RWPE2 (cell line): ENCODE results near the gene CFAP97D2.

Source experiments
- ATAC-seq: fragments of 200-7000 bp; cut with Tn5 transposase; 3 replicates; pipeline ENCODE4 v1.9.1; 2021; ENCODE audit warnings: low read depth
- DNase-seq: peaks from one replicate; pipeline ENCODE4 v3.0.0-alpha.2; 2020; ENCODE audit warnings: low spot score
- H3K27ac ChIP-seq: fragments of 450-650 bp; 2 replicates; pipeline ENCODE4 v1.5.1; 2017; ENCODE audit warnings: mild to moderate bottlenecking; ENCODE audit not compliant: poor library complexity, severe bottlenecking
- H3K27me3 ChIP-seq: fragments of 250-450 bp; sonication (Bioruptor Pico); 2 replicates; pipeline ENCODE4 v1.5.1; 2021; ENCODE audit warnings: mild to moderate bottlenecking, moderate library complexity; ENCODE audit not compliant: insufficient read depth, poor library complexity, severe bottlenecking
- H3K36me3 ChIP-seq: fragments of 250-450 bp; sonication (Bioruptor Pico); 2 replicates; pipeline ENCODE4 v1.5.1; 2020; ENCODE audit warnings: low read depth, mild to moderate bottlenecking, moderate library complexity
- H3K4me1 ChIP-seq: fragments of 250-450 bp; sonication (Bioruptor Pico); 2 replicates; pipeline ENCODE4 v1.5.1; 2021; ENCODE audit warnings: mild to moderate bottlenecking, moderate library complexity; ENCODE audit not compliant: insufficient read depth, poor library complexity, severe bottlenecking
- H3K4me3 ChIP-seq: fragments of 250-450 bp; sonication (Bioruptor Pico); 2 replicates; pipeline ENCODE4 v1.5.1; 2021; ENCODE audit warnings: mild to moderate bottlenecking, moderate library complexity; ENCODE audit not compliant: severe bottlenecking
- H3K9me3 ChIP-seq: fragments of 250-450 bp; sonication (Bioruptor Pico); 2 replicates; pipeline ENCODE4 v1.5.1; 2021; ENCODE audit warnings: mild to moderate bottlenecking, moderate library complexity; ENCODE audit not compliant: severe bottlenecking
- TF ChIP-seq, protein P1 (sequence below): fragments of 450-650 bp; IDR thresholded peaks from one replicate; pipeline ENCODE4 v1.5.1; 2017; ENCODE audit warnings: mild to moderate bottlenecking, moderate library complexity; ENCODE audit not compliant: poor library complexity, severe bottlenecking

CFAP97D2 gene

DNA sequence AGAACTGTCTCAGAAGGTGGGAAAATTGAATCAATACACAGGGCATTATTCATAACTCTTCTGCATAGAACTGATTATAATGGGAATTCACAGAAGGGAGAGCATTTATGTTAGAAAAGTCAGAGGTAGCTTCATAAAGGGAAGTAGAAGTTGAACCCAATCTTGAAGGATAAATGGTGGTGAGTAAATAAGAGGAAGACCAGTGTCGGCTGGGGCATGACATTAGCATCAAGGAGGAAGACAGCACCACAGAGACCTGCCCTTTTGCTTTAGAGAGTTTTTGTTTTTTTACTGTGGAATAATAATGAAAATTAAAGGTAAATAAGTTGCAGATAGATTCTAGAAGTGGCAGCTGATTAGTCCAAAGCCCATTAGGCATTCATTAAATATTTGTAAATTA is 77.5 kb downstream of the CFAP97D2 start:
- Histone ChIP-seq H3K9me3 (no peaks in the 10 kb centered on the region), H3K27me3 (no peaks in the 10 kb centered on the region), H3K36me3 (peaks cover 92% of the 10 kb centered on the region), H3K27ac (no peak overlapping the region), H3K4me3 (no peak overlapping the region), H3K4me1 (no peaks in the 10 kb centered on the region)
- TF ChIP-seq, protein P1, sequence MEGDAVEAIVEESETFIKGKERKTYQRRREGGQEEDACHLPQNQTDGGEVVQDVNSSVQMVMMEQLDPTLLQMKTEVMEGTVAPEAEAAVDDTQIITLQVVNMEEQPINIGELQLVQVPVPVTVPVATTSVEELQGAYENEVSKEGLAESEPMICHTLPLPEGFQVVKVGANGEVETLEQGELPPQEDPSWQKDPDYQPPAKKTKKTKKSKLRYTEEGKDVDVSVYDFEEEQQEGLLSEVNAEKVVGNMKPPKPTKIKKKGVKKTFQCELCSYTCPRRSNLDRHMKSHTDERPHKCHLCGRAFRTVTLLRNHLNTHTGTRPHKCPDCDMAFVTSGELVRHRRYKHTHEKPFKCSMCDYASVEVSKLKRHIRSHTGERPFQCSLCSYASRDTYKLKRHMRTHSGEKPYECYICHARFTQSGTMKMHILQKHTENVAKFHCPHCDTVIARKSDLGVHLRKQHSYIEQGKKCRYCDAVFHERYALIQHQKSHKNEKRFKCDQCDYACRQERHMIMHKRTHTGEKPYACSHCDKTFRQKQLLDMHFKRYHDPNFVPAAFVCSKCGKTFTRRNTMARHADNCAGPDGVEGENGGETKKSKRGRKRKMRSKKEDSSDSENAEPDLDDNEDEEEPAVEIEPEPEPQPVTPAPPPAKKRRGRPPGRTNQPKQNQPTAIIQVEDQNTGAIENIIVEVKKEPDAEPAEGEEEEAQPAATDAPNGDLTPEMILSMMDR: no peak
- no peak for ATAC-seq
- DNase-seq: no peak

DNA sequence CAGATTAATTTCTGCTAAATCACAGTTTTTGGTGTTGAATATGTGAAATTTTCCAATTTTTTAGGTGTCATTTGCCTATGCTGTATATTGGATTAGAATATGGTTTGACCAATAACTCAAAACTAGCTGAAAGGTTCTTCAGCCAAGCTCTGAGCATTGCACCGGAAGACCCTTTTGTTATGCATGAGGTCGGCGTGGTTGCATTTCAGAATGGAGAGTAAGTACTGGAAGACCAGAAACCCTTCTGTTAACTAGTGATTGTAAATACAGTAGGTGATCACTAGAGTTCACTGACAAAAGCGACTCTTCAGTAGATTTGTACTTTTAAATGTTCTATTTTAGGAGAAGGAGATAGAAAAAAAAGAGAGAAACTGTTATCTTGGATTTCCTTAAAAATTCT is 78.0 kb downstream of the CFAP97D2 start:
- Histone ChIP-seq H3K9me3 (no peaks in the 10 kb centered on the region), H3K27me3 (no peaks in the 10 kb centered on the region), H3K36me3 (peaks cover 96% of the 10 kb centered on the region), H3K27ac (no peak overlapping the region), H3K4me1 (no peaks in the 10 kb centered on the region), H3K4me3 (no peak overlapping the region)
- ATAC-seq: no peak
- TF ChIP-seq, protein P1: no peak
- no peak for DNase-seq

GRCh38 chr13:114258589-114258988 is 79.5 kb downstream of the CFAP97D2 start:
- ATAC-seq (no peak), DNase-seq (no peak)
- Histone ChIP-seq H3K9me3 (no peaks in the 10 kb centered on the region), H3K27ac (no peak overlapping the region), H3K36me3 (peaks cover 97% of the 10 kb centered on the region), H3K27me3 (no peaks in the 10 kb centered on the region), H3K4me1 (no peaks in the 10 kb centered on the region), H3K4me3 (no peak overlapping the region)
- TF ChIP-seq, protein P1: no peak

DNA sequence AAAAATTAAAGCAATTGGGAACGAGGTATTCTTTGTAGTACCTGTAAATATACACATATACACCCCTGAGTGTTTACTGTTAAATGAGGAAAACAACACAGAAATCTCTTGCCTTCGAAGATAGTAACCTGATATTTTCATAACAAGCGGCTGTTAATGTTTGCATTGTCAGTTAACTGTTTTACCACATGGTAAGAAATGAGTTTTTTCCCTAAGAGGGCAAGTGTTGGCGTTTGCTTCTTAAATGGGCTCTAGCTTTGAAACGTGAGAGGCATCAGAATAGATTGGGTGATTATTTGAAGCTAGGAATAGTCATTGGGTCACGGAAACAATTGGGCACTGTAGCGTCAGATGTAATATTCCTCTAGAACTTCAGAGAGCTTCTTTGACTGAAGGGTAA is 80.3 kb downstream of the CFAP97D2 start:
- TF ChIP-seq, protein P1: no peak
- DNase-seq: no peak
- H3K27ac ChIP-seq: no peak overlapping the region
- H3K27me3 ChIP-seq: no peaks in the 10 kb centered on the region
- H3K9me3 ChIP-seq: no peaks in the 10 kb centered on the region
- no peaks in the 10 kb centered on the region for H3K4me1 ChIP-seq
- peaks cover 97% of the 10 kb centered on the region for H3K36me3 ChIP-seq
- H3K4me3 ChIP-seq: no peak overlapping the region
- ATAC-seq: no peak

GRCh38 chr13:114259974-114260373 is 80.9 kb downstream of the CFAP97D2 start:
- H3K27me3 ChIP-seq: no peaks in the 10 kb centered on the region
- TF ChIP-seq, protein P1: no peak
- no peak overlapping the region for H3K27ac ChIP-seq
- DNase-seq (no peak), ATAC-seq (no peak)
- no peaks in the 10 kb centered on the region for H3K9me3 ChIP-seq
- no peak overlapping the region for H3K4me3 ChIP-seq
- H3K4me1 ChIP-seq: no peaks in the 10 kb centered on the region
- peaks cover 97% of the 10 kb centered on the region for H3K36me3 ChIP-seq
